GM21423 (cell line): Measurements from ENCODE around the gene KLHL33.
A peak's percentile ranks its signal among the peaks of the same experiment; 100 is the strongest.
"Not testable (repeated sequence)": the region's sequence is repeated elsewhere in the genome, so short reads cannot be mapped to it uniquely, and the experiment has no call there.

ENCODE experiments used
- ATAC-seq: cut with Tn5 transposase; IDR thresholded peaks from one replicate; pipeline ENCODE4 v1.9.1; 2021; ENCODE audit warnings: mild to moderate bottlenecking, moderate library complexity; ENCODE audit not compliant: unreplicated experiment

The KLHL33 gene

GRCh38 chr14:20454516-20455354 is 18.8 kb upstream of the KLHL33 start, which contains the start of the genes APEX1 and OSGEP:
Gene APEX1 (plus strand): TSS chr14:20455226. CDS start chr14:20455646, 420 bp downstream.
Gene OSGEP (minus strand): TSS chr14:20454812. CDS start chr14:20454683, 129 bp downstream.
- ATAC-seq: peak; percentile 83

GRCh38 chr14:20452831-20453230 is 16.9 kb upstream of the KLHL33 start:
- ATAC-seq: not testable (repeated sequence)

GRCh38 chr14:20446889-20447288 is 10.9 kb upstream of the KLHL33 start:
- ATAC-seq: no peak

DNA sequence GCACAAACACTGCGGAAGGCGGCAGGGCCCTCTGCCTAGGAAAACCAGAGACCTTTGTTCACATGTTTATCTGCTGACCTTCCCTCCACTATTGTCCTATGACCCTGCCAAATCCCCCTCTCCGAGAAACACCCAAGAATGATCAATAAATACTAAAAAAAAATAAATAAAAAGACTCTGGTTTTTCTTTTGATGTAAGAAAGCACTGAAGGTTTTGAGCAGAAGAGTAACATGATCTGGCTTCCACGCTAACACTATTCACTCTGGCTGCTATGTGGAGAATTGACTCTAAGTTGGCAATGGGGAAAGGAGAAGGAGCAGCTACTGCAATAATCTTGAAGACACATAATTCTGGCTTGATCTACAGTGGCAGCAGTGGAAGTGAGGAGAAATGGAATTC is 7.7 kb upstream of the KLHL33 start:
- ATAC-seq: not testable (repeated sequence)

GRCh38 chr14:20441461-20441860 is 5.5 kb upstream of the KLHL33 start:
- no peak for ATAC-seq

DNA sequence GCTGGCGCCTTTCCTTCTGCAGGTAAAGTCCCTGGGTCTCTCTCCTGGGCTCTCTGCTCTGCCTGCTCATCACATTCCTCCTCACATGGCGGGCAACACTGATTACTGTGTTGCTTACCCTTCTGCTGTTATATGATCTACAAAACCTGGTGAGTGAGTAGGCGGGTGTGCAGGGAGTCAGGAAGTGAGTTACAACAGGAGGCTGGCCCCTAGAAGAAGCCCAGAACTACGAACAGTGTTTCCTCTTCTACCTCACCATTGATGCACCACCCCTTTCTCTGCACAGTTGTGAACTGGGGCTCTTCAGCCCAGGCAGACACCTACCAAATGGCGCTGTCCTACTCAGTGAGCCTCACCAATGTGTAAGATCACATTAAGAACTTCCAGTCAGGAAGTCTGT is 4.9 kb upstream of the KLHL33 start:
- ATAC-seq: no peak

DNA sequence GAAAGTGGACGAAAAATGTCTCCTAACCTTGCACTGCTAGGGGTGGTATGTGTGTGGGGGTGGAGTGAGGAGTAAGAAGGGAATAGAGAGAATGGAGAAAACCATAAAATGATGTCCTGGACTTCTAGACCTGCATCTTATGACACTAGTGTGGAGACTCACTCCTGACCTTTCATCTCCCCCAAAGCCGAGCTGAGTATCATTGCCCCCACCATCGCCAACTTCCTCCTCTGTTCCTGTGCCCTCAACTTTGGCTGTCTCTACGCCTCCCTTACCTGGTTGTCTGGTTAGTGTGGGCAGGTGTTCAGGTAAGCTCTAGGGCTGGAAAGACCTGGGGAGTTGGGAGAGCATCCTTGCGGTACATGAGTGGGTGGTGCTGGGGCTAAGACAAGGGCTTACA is 4.5 kb upstream of the KLHL33 start:
- ATAC-seq: no peak

GRCh38 chr14:20438664-20439063 is 2.7 kb upstream of the KLHL33 start:
- no peak for ATAC-seq

GRCh38 chr14:20436363-20436755 is 393 bp upstream of the KLHL33 start:
- ATAC-seq: no peak

- ATAC-seq: no peak
These were observed 1.0 kb downstream of the KLHL33 start for GRCh38 chr14:20434701-20435581.

GRCh38 chr14:20429801-20430669 is 5.9 kb downstream of the KLHL33 start:
- ATAC-seq: no peak

- ATAC-seq: no peak
These were observed 7.2 kb downstream of the KLHL33 start for GRCh38 chr14:20428802-20429201.

DNA sequence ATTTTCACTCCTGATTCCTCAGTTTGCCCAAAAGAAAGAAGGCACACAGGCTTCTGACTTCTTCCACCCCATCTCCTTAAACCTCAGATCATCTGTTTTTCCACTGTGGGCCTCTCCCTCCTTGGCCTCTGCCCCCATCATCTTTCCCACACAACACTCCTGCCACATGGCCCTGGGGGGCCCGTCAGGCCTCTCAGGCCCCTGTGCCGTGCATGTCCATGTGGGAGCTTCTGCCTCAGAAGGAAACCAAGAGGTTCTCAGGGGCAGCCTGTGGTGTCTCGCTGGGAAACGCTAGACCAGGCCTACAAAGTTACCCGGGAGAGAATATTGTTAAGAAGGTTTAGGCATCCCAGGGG is 8.0 kb downstream of the KLHL33 start:
- ATAC-seq: peak; percentile 23

- peak; percentile 69 for ATAC-seq
These were observed 8.5 kb downstream of the KLHL33 start for GRCh38 chr14:20427231-20428009.

- no peak for ATAC-seq
These were observed 11.1 kb downstream of the KLHL33 start for GRCh38 chr14:20424851-20425250.

- ATAC-seq: no peak
These were observed 13.1 kb downstream of the KLHL33 start for GRCh38 chr14:20422886-20423285.

DNA sequence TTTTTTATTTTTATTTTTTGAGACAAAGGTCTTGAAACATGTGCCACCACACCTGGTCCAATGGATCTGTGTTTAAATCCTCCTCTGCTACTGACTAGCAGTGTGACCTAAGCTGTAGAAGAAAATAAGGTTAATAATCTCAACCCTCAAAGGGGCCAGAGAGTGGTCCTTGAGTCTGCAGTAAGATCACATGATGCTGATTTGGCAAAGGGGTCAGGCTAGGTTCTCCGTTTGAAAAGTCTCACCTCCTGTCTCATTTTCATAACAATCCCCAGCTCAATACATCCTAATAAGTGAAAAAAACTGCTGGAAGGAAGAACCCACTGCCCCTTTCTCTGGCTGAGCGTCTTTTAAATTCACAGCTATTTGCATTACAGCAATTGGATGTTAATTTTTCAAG is 14.7 kb downstream of the KLHL33 start:
- no peak for ATAC-seq

DNA sequence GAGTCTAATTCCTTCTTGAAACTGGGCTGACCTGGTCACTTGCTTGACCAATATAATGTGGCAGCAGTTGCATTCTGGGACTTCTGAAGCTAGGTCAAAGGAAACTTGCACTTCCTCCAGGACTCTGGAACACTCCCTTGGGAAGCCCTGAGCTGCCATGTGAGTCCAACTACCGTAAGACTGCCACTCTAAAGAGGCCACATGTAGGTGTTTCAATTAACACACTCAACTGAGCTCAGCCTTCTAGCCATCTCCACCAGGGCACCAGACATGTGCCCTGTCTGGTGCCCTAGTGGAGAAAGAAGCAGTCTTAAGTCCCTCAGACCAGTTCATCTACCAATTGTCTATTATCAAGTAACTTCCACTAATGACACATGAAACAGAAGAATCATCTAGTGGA is 16.5 kb downstream of the KLHL33 start:
- no peak for ATAC-seq

DNA sequence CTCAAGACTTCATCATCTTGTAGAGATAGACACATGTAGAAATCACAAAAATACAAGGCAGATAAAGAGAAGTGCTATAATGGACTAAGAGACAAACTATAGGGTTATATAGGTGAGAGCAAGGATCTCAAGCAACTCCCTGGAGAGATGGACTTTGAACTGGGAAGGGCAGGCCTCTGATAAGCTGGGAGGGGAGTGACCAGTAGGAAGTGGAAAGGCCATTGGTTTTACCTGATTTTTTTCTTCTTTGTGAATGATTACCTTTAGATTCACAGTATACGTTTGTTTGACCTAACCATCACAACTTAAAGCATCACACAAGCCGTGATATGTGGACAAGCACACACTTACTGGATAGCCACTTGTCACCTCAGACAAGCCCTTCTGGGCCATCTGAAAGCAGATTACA is 17.5 kb downstream of the KLHL33 start:
- ATAC-seq: no peak
